GM12878 (cell line): ENCODE measurements around the gene MAGI2. TPM values are rescaled to one million over a fixed set of nuclear protein-coding genes. Genes with fewer than 3 reads are reported as not detected.

Experiments used
- HDAC2 ChIP-seq: fragments of 200-600 bp; sonication (generic); IDR thresholded peaks from 2 replicates; pipeline ENCODE4 v1.6.1; 2017
- TCF12 ChIP-seq: IDR thresholded peaks from 2 replicates; pipeline ENCODE4 v1.6.1; 2011; ENCODE audit warnings: low read depth, mild to moderate bottlenecking, low read length
- WRNIP1 ChIP-seq: IDR thresholded peaks from 2 replicates; pipeline ENCODE4 v1.6.1; 2011; ENCODE audit warnings: low read depth, low read length, improper control_type of control experiment, borderline replicate concordance
- ZNF217 ChIP-seq: fragments of 450-650 bp; IDR thresholded peaks from 2 replicates; pipeline ENCODE4 v1.6.1; 2017; ENCODE audit warnings: antibody characterized with exemption, mild to moderate bottlenecking
- polyA plus RNA-seq, 11 experiments: library from polyadenylated mRNA; depleted of rRNA in 4 of 11; unstranded in 6 of 11; stranded (reverse) in 5 of 11; fragments of >200 nt; fragmentation: Nextera tagmentation in 4 of 11; fragmentation: Illumina TruSeq in 1 of 11; extraction: Ambion mirVana in 4 of 11; extraction: Trizol in 1 of 11; gene quantifications; 1 replicate in 1 of 11; 2 replicates in 10 of 11; pipeline versions ENCODE4 v1.2.1 to v1.2.3, GENCODE V29; 2011 to 2016; ENCODE audit warnings: inconsistent platforms in 2 of 11, missing spikeins in 2 of 11, low read depth in 1 of 11
- total RNA-seq, 4 experiments: library from RNA; depleted of rRNA in 3 of 4; stranded (reverse); fragments of >200 nt in 3 of 4; fragmentation: Illumina TruSeq in 1 of 4; extraction: Trizol in 1 of 4; gene quantifications; 2 replicates each; pipeline versions ENCODE4 v1.2.1 to v1.2.3, GENCODE V29; 2013 to 2021
- TF ChIP-seq, protein P1 (sequence below): fragments of 450-650 bp; IDR thresholded peaks from 2 replicates; pipeline ENCODE4 v1.6.1; 2017; ENCODE audit warnings: antibody characterized with exemption, mild to moderate bottlenecking, moderate library complexity
- TF ChIP-seq, protein P2 (sequence below): fragments of 450-650 bp; IDR thresholded peaks from 2 replicates; pipeline ENCODE4 v1.6.1; 2017; ENCODE audit warnings: mild to moderate bottlenecking, low read depth, inconsistent platforms; ENCODE audit not compliant: poor library complexity, severe bottlenecking
- TF ChIP-seq, protein P3 (sequence below): fragments of 450-650 bp; IDR thresholded peaks from 2 replicates; pipeline ENCODE4 v1.6.1; 2017; ENCODE audit warnings: low read depth, mild to moderate bottlenecking, moderate library complexity
- TF ChIP-seq, protein P4 (sequence below): fragments of 150-350 bp; IDR thresholded peaks from 2 replicates; pipeline ENCODE4 v1.6.1; 2016; ENCODE audit warnings: low read depth, low read length
- TF ChIP-seq, protein P5 (sequence below): fragments of 450-650 bp; IDR thresholded peaks from 2 replicates; pipeline ENCODE4 v1.6.1; 2017; ENCODE audit warnings: borderline replicate concordance

MAGI2 gene
- total and polyA plus RNA-seq, 10 of the 15 experiments (the other 5 are each of a cell fraction or from before 2014, with no cell fraction given) = 0.01 to 0.31 (median 0.05) TPM; not detected in 2

DNA sequence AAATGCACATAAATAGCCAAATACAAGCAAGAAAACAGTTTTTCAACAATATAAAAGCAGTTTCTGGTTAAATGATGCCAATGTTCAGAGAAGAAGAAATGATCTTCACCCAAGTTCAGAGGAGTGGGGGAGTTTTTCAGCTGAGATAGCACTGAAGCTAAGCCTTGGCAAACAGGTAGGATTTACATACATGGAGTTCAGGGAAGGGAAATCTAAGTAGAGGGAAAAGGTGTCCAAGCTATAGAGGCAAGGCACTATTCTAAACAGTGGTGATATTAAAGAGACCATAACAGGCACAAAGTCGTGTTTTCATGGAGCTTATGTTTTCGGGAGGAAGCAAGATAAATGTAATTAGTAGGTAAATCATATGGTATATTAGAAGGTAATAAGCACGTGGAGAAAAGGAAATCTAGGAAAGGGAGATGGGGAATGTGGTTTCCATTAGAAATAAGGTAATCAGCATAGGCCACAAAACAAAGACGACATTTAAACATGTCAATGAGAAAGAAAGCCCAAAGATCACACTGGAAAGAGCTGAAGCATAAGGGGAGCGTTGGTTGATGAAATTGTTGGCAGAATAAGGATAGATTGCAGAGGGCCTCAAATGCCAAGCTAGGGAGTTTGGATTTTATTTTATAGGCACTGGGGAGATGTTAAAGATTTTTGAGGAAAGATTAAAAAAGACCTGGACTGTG lies 704.3 kb downstream of the MAGI2 start (continued):
- no peak for TF ChIP-seq HDAC2
- TF ChIP-seq, protein P1, sequence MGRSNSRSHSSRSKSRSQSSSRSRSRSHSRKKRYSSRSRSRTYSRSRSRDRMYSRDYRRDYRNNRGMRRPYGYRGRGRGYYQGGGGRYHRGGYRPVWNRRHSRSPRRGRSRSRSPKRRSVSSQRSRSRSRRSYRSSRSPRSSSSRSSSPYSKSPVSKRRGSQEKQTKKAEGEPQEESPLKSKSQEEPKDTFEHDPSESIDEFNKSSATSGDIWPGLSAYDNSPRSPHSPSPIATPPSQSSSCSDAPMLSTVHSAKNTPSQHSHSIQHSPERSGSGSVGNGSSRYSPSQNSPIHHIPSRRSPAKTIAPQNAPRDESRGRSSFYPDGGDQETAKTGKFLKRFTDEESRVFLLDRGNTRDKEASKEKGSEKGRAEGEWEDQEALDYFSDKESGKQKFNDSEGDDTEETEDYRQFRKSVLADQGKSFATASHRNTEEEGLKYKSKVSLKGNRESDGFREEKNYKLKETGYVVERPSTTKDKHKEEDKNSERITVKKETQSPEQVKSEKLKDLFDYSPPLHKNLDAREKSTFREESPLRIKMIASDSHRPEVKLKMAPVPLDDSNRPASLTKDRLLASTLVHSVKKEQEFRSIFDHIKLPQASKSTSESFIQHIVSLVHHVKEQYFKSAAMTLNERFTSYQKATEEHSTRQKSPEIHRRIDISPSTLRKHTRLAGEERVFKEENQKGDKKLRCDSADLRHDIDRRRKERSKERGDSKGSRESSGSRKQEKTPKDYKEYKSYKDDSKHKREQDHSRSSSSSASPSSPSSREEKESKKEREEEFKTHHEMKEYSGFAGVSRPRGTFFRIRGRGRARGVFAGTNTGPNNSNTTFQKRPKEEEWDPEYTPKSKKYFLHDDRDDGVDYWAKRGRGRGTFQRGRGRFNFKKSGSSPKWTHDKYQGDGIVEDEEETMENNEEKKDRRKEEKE = no peak
- TF ChIP-seq, protein P2, sequence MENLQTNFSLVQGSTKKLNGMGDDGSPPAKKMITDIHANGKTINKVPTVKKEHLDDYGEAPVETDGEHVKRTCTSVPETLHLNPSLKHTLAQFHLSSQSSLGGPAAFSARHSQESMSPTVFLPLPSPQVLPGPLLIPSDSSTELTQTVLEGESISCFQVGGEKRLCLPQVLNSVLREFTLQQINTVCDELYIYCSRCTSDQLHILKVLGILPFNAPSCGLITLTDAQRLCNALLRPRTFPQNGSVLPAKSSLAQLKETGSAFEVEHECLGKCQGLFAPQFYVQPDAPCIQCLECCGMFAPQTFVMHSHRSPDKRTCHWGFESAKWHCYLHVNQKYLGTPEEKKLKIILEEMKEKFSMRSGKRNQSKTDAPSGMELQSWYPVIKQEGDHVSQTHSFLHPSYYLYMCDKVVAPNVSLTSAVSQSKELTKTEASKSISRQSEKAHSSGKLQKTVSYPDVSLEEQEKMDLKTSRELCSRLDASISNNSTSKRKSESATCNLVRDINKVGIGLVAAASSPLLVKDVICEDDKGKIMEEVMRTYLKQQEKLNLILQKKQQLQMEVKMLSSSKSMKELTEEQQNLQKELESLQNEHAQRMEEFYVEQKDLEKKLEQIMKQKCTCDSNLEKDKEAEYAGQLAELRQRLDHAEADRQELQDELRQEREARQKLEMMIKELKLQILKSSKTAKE = no peak
- TF ChIP-seq, protein P3, sequence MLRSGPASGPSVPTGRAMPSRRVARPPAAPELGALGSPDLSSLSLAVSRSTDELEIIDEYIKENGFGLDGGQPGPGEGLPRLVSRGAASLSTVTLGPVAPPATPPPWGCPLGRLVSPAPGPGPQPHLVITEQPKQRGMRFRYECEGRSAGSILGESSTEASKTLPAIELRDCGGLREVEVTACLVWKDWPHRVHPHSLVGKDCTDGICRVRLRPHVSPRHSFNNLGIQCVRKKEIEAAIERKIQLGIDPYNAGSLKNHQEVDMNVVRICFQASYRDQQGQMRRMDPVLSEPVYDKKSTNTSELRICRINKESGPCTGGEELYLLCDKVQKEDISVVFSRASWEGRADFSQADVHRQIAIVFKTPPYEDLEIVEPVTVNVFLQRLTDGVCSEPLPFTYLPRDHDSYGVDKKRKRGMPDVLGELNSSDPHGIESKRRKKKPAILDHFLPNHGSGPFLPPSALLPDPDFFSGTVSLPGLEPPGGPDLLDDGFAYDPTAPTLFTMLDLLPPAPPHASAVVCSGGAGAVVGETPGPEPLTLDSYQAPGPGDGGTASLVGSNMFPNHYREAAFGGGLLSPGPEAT = no peak
- TF ChIP-seq, protein P4, sequence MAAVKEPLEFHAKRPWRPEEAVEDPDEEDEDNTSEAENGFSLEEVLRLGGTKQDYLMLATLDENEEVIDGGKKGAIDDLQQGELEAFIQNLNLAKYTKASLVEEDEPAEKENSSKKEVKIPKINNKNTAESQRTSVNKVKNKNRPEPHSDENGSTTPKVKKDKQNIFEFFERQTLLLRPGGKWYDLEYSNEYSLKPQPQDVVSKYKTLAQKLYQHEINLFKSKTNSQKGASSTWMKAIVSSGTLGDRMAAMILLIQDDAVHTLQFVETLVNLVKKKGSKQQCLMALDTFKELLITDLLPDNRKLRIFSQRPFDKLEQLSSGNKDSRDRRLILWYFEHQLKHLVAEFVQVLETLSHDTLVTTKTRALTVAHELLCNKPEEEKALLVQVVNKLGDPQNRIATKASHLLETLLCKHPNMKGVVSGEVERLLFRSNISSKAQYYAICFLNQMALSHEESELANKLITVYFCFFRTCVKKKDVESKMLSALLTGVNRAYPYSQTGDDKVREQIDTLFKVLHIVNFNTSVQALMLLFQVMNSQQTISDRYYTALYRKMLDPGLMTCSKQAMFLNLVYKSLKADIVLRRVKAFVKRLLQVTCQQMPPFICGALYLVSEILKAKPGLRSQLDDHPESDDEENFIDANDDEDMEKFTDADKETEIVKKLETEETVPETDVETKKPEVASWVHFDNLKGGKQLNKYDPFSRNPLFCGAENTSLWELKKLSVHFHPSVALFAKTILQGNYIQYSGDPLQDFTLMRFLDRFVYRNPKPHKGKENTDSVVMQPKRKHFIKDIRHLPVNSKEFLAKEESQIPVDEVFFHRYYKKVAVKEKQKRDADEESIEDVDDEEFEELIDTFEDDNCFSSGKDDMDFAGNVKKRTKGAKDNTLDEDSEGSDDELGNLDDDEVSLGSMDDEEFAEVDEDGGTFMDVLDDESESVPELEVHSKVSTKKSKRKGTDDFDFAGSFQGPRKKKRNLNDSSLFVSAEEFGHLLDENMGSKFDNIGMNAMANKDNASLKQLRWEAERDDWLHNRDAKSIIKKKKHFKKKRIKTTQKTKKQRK = no peak
- no peak for TF ChIP-seq ZNF217
- TF ChIP-seq WRNIP1 = no peak
- TF ChIP-seq TCF12 = no peak
- TF ChIP-seq, protein P5, sequence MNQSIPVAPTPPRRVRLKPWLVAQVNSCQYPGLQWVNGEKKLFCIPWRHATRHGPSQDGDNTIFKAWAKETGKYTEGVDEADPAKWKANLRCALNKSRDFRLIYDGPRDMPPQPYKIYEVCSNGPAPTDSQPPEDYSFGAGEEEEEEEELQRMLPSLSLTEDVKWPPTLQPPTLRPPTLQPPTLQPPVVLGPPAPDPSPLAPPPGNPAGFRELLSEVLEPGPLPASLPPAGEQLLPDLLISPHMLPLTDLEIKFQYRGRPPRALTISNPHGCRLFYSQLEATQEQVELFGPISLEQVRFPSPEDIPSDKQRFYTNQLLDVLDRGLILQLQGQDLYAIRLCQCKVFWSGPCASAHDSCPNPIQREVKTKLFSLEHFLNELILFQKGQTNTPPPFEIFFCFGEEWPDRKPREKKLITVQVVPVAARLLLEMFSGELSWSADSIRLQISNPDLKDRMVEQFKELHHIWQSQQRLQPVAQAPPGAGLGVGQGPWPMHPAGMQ = no peak
- TF ChIP-seq, all 136 proteins: peak for 0
